PFSK-1 (cell line): Measurements from ENCODE around the gene CNPY2.

ENCODE experiments used
- FOXP2 ChIP-seq: optimal IDR thresholded peaks from 2 replicates; pipeline ENCODE3; 2011; ENCODE audit warnings: borderline replicate concordance, control low read depth, inconsistent platforms; ENCODE audit not compliant: insufficient read depth; ENCODE audit errors: extremely low read length, extremely low read depth
- POLR2AphosphoS5 ChIP-seq: IDR thresholded peaks from 2 replicates; pipeline ENCODE4 v1.6.1; 2012; ENCODE audit warnings: low read depth, mild to moderate bottlenecking, control low read depth, low read length, moderate library complexity
- SIN3A ChIP-seq: IDR thresholded peaks from 2 replicates; pipeline ENCODE4 v1.6.1; 2012; ENCODE audit warnings: mild to moderate bottlenecking, low read length, moderate library complexity, borderline replicate concordance; ENCODE audit not compliant: insufficient read depth
- TAF1 ChIP-seq: IDR thresholded peaks from 2 replicates; pipeline ENCODE4 v1.6.1; 2012; ENCODE audit warnings: low read length, control low read depth, borderline replicate concordance; ENCODE audit not compliant: insufficient read depth
- TF ChIP-seq, protein P1 (sequence below), 2 experiments: IDR thresholded peaks; 2 replicates each; pipeline versions ENCODE4 v1.6.1 to v1.8.0; 2011 to 2012; ENCODE audit warnings: low read depth in 2 of 2, low read length in 2 of 2, control low read depth in 1 of 2, inconsistent platforms in 1 of 2, mild to moderate bottlenecking in 1 of 2, moderate library complexity in 1 of 2; ENCODE audit not compliant: insufficient read depth in 1 of 2

DNA sequence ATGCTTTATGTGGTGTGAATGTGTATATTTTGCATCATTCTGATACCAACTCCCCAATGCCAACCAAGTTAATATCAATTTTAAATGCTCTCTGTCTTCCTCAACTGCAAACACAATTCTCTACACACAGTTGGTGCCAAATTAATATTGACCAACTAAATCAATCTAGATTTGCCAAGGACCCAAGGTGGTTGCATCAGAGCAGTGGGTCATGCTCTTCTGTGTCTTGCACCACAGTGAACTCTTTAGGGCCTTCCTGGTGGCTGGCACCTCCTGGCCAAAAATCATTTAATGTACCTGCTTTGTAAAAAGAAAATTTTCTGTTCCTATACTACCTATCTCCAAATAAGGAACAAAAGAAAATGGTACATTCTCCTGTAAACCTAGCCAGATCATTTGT lies 34.9 kb downstream of the CNPY2 start:
- TF ChIP-seq, protein P1, sequence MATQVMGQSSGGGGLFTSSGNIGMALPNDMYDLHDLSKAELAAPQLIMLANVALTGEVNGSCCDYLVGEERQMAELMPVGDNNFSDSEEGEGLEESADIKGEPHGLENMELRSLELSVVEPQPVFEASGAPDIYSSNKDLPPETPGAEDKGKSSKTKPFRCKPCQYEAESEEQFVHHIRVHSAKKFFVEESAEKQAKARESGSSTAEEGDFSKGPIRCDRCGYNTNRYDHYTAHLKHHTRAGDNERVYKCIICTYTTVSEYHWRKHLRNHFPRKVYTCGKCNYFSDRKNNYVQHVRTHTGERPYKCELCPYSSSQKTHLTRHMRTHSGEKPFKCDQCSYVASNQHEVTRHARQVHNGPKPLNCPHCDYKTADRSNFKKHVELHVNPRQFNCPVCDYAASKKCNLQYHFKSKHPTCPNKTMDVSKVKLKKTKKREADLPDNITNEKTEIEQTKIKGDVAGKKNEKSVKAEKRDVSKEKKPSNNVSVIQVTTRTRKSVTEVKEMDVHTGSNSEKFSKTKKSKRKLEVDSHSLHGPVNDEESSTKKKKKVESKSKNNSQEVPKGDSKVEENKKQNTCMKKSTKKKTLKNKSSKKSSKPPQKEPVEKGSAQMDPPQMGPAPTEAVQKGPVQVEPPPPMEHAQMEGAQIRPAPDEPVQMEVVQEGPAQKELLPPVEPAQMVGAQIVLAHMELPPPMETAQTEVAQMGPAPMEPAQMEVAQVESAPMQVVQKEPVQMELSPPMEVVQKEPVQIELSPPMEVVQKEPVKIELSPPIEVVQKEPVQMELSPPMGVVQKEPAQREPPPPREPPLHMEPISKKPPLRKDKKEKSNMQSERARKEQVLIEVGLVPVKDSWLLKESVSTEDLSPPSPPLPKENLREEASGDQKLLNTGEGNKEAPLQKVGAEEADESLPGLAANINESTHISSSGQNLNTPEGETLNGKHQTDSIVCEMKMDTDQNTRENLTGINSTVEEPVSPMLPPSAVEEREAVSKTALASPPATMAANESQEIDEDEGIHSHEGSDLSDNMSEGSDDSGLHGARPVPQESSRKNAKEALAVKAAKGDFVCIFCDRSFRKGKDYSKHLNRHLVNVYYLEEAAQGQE (IDR thresholded peaks at IDR 0.05; ENCODE audit: insufficient read depth in 1 of 2, low read depth in 2 of 2, low read length in 2 of 2) = no peak
- no peak for TF ChIP-seq SIN3A
- no peak for TF ChIP-seq POLR2AphosphoS5
- TF ChIP-seq FOXP2 = no peak
- TF ChIP-seq TAF1 = no peak
